ENCODE results near the gene AKAP6. TPM values are rescaled to one million over a fixed set of nuclear protein-coding genes. Genes with fewer than 3 reads are reported as not detected.

The AKAP6 gene
- polyA plus RNA-seq, 3 donors = 2.6 to 2.7 (median 2.6) TPM

DNA sequence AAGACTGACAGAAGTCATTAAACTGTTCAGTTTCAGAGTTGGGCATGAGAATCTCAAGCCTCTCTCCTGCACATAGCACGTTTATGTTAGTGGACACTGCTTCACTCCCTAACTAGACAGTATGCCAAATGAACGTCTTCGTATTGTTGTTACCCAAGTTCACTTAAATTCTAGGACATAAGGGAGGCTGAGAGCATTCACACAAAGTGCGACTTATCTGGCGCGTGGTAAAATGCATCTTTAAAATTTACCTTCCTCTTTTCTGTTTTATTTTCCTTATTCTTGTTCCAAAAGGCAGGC lies 166.3 kb downstream of the AKAP6 start:
- DNase-seq (ENCODE audit: extremely low read depth in 1 of 11, low read depth in 9 of 11, low spot score in 4 of 11) = no peak

DNA sequence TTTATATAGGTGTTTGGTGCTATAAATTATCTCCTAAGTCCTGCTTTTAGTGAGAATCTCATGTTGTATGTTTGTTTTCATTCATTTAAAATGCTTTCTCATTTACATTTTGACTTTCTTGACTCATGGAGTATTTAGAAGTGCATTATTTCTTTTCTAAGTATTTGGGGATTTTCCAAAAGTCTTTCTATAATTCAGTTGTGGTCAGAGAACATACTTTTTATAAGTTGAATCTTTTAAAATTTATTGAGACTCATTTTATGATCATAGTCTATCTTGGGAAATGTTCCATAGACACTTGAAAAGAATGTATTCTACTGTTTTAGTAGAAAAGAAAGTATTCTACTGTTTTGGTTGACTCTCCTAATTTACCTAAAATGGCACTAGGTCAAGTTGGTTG lies 168.2 kb downstream of the AKAP6 start:
- DNase-seq (ENCODE audit: extremely low read depth in 1 of 11, low read depth in 9 of 11, low spot score in 4 of 11) = no peak

DNA sequence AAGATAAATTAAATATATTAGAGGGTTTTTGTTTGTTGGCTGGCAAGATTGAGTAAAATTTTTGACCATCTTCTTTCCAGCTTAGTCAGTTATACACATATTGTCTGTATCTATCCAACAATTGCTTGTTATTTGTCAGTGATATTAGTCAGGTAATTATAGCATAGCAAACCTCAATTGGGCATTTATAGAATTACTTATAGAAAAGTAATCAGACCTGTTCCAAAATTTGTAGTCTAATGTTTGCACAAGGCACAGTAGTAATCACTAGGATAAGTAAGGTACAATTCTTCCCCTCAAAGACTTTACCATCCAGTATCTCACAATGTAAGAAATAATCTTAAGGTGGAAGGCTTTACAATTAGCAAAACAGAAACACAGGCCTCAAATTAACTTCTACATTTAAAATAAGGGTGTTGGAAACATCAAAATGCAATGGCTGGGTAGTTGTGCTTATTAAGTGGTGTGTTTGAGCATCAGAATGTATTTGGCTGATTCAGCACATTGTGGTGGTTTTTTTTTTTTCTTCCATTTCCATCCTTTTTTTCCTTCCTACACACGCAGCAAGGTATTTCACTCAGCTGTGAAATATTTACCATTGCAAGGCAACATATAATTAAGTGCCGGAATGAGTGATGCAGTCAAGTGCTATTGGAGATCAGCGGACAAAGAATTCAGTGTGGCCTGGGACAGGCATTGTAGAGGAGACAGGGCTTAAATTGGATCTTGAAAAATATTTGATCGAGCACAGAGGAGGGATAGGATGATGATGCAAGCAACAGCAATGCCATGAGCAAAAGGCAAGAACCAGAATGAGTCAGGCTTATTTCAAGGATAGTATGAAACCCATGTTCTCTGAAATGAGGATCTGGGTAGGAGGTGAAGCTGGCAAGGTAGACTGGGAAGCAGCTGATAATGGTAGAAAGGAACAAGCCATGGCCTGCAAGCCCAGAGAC lies 178.2 kb downstream of the AKAP6 start:
- no peak for DNase-seq (ENCODE audit: extremely low read depth in 1 of 11, low read depth in 9 of 11, low spot score in 4 of 11)

DNA sequence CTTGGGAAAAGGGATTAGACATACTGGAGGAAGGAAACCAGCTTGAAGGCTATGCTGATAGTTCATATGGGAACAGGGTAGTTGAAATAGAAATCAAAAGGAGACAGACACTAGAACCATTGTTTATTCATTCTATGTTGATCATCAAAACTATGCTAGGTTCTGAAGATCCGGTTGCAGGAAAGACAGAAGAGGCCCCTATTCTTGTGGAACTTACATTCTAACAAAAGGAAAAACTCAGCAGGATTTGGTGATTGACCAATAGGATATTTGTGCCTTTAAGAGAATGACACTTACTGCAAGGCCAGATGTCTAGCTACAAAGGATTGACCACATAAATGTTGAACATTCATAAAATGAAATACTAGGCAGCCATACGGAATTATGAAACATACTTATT lies 179.2 kb downstream of the AKAP6 start:
- DNase-seq (ENCODE audit: extremely low read depth in 1 of 11, low read depth in 9 of 11, low spot score in 4 of 11) = no peak

DNA sequence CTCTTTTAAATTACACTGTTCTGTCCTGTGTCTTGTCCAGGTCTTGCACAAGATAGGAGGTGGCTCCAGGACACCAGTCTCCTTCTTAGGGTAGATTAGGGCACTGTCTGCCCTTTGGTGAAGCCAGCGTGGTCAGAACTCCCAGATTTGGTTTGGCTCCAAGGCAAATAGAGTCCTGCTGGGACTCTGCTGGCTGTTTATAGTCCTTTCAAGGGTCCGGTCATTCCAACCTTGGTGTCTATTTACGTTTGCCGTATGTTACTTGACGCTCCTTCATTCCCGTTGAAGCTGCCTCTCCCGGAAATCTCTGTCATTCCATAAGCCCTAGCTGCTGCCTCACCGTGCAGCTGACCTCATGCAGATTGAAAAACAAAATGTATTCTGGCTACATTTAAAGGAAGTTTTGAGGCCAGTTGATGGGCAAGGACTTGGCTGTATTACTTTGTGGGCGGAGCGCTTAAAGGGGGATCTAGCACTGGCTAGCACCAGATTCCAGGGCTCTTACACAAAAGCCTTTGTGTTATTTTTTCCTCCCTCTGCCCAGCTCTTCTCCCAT lies 180.6 kb downstream of the AKAP6 start:
- DNase-seq (ENCODE audit: extremely low read depth in 1 of 11, low read depth in 9 of 11, low spot score in 4 of 11) = no peak

DNA sequence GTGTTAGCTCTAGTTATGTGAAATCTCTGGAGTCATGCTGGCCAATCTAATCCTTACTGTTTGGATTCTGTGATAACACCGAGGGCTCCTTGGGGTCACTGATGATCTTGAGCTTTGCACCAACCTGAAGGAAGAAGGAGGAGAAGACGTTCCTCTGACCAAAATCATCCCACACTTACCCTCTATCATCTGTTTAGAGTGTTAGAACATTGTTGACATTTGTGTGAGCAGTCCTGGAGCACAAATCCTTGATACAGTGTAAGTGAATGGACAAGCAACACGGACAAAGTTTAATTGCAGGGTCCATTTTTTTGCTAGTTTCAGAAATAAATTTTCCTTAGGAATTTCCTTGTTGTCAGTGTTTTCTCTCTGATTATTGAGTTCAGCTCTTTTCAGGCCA lies 181.7 kb downstream of the AKAP6 start:
- DNase-seq (ENCODE audit: extremely low read depth in 1 of 11, low read depth in 9 of 11, low spot score in 4 of 11) = no peak

DNA sequence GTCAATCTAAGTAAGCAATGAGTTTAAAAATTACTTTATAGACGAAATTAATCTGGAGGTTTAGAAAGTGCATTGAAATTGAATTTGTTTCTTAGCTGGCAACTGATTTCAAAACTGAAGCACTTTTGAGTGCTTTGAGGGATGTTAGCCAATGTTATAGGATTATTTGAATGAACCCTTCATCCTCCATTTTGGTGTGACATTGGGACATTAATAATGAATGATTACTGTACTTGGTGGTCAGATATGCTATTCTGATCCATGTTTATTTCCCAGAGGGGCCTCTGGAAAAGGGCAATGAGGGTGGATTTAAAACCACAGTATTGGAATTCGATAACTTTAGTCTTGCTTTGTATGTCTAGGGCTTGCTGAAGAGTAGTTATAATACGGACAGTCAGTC lies 183.2 kb downstream of the AKAP6 start:
- DNase-seq (ENCODE audit: extremely low read depth in 1 of 11, low read depth in 9 of 11, low spot score in 4 of 11) = no peak

DNA sequence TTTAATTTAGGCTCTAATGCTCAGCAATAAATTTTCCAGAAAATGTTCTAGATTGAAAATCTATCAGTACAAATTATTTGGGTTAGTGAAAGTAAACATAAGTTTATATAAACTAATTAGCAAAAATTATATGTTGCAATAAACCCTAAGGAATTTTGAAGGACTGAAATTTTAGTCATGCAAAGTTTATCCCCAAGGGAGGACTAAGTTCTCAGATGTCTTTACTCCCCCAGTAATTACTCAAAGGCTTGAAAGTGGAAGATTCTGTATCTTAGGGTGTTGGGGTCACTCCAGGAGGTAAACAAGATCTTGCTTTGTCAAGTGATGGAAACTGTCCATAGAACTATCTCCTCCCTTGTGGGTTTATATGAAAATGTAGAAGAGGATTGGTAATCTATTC lies 183.7 kb downstream of the AKAP6 start:
- DNase-seq (ENCODE audit: extremely low read depth in 1 of 11, low read depth in 9 of 11, low spot score in 4 of 11) = no peak

DNA sequence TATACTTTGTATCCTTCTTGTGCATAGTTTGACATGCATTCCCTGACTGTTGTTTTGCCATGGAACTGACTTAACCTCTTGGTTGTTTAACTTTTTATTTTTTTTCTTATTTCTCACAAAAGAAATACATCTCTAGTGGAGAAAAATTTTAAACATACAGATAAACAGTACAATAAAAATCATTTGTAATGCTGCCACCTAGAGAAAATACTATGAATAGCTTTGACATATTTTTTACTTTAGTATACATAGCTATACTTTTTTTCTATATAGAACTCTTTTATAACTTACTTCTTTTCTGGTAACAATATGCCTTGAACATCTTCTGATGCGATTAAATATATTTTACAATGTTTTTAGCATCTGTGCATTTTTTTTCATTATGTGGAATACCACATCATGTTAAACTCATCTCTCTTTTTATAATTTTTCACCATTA lies 184.5 kb downstream of the AKAP6 start:
- no peak for DNase-seq (ENCODE audit: extremely low read depth in 1 of 11, low read depth in 9 of 11, low spot score in 4 of 11)

DNA sequence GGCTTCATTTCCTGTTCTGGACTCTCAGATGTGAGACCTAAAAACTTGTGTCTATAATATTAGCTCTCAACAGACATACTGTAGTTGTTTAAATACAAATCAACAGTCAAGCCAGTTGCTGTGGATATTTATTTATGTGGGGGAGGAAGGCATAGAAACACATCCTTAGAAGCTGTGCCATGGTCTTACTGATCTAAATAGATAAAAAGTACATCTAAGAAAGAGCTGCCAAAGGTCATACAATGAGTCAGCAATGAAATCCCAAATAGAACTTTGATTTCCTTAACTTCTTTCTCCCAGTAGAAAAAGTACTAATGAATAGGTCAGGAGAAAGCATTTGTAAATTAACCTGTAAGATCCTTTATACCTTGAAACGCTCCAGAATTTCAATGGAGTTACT lies 185.1 kb downstream of the AKAP6 start:
- no peak for DNase-seq (ENCODE audit: extremely low read depth in 1 of 11, low read depth in 9 of 11, low spot score in 4 of 11)

DNA sequence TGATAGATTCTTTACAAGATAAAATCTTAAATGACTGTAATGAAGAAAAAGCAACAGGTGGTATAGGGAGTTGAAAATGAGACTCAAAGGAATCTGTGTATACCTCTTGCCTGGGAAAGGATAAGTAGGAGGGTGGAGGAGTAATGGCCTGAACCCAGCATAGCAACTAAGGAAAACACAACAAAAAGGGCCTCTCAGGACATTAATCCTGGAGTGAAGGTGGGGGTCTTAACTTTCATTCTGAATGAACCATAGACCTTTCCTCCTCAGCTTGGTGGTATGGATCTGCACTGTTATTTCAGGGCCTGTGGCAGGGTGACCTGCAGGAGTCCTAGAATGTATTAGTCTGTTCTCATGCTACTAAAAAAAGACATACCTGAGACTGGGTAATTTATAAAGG lies 185.6 kb downstream of the AKAP6 start:
- peak in 3 of 11 donors; percentile 25 to 42 (median 39) for DNase-seq (ENCODE audit: extremely low read depth in 1 of 11, low read depth in 9 of 11, low spot score in 4 of 11)

DNA sequence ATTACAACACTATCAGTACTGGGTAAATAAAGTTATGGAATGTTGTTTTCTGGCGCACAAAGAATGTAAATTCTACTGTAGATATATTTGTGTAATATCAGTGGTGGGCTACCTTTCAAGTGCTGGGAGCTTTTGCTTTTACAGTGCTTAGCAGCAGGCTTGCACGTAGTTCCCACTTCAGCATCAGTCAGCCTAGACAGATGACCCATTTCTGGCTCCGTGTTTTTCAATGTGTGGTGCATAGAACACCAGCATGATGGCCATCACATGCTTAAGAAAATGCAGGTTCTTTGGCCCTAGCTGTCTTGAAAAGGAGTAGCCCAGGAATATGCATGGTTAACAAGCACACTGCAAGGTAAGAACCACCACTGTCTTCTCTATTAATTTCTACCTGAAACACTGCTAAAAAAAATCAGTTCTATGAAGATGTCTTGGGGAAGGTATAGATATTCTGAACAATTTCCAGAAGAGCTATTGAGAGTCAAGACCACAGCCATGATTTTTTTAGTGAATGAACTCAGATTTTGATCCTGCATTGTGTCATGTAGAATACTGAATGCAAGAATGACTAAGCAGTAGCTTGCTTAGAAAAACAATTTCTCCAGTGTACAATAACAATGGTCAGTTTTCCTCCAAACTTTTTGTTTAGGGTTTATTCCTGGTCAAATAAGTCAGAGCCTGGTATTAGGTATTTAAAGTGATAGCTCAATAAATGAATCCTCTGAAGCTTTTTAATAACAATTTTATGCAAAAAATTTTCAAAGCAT lies 195.7 kb downstream of the AKAP6 start:
- no peak for DNase-seq (ENCODE audit: extremely low read depth in 1 of 11, low read depth in 9 of 11, low spot score in 4 of 11)

DNA sequence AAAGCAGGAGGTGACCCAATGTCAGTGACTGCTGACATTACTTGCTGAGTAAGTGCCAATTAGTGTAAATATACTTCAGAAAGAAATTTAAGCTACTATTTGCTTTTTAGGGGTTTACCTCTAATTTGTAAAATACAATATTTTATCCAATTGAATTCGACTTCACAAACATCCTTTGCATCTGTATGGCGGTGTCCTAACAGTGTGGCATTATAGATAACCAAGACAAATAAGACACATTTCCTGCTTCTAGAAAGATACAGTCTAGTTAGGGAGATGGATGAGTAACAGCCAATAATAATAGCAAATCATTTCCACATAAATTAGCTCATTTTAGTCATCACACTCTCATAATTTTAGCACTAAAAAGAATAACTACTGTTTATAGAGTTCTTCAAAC lies 196.5 kb downstream of the AKAP6 start:
- no peak for DNase-seq (ENCODE audit: extremely low read depth in 1 of 11, low read depth in 9 of 11, low spot score in 4 of 11)

DNA sequence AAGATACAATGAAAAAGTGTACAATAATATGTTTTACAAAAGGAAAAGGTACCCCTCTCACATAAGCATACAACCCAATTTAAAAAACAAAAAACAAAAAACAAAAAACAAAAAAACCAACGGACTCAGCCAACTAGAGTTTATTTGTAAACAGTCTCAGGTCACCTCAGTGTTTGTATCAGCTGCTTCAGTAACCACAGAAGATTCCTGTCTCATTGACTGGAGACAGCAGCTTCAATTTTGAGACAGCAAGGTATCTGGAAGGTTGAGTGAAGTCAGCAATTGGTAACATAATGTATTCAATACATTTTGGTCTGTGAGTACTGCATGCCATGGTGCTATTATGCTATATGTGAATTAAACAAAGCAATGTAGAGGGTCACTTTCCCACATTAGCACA lies 201.7 kb downstream of the AKAP6 start:
- no peak for DNase-seq (ENCODE audit: extremely low read depth in 1 of 11, low read depth in 9 of 11, low spot score in 4 of 11)

DNA sequence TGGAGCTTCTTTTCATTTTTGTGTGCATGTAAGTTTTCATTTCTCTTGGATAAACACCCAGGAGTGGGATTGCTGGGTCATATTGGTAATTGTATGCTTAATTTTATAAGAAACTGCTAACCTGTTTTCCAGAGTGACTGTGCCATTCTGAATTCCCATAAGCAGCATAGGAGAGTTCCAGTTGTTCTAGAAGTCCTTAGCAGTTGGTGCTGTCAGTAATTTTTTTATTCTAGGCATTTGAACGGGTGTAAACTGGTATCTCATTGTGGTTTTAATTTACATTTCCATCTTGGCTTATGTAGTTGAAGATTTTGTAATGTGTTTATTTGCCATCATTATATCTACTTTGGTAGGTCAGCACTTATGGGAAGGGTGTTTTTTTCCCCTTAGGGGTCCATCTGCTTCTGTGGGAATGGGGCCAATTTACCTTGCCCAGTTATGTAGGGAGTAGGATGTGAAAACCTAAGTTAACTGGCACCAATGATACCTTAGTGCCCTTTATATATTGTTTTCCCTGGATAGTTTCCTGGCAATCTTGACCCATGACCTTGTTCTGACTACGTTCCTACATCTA lies 202.9 kb downstream of the AKAP6 start:
- DNase-seq (ENCODE audit: extremely low read depth in 1 of 11, low read depth in 9 of 11, low spot score in 4 of 11) = no peak

DNA sequence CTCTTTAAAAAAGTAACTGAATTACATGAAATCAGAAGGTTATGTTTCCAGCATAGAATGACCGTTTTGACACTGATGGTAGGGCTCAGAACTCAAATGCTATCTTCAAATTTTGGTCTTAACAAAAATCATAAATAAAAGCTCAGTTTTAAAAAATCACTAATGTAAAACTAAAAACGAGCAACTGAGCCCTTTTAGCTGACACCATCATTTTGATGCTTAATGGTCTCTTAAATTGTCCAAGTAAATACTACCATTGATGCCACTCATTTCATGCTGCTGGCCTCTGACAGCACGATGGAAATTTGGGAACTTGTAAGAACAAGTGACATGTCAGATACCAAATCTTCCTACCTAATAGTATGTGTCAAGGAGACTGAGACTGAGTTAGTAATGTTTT lies 205.0 kb downstream of the AKAP6 start:
- DNase-seq (ENCODE audit: extremely low read depth in 1 of 11, low read depth in 9 of 11, low spot score in 4 of 11) = no peak

DNA sequence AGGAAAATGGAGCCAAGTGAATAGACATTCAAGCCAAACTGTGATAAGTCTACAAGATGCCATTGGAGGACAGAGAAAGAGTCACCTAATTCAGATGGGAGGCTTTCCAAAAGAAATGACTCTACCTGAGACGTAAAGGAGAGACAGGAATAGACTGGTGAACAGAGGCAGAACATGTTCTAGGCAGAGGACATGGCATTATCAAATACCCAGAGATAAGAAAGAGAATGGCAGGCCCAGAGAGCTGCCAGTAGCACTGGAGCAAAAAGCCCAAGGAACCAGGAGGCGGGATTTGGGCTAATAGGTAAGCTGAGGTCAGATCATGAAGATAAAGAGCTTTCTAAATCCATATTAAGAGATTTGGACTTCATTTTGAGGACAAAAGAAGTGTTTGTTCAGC lies 207.1 kb downstream of the AKAP6 start:
- DNase-seq (ENCODE audit: extremely low read depth in 1 of 11, low read depth in 9 of 11, low spot score in 4 of 11) = no peak

DNA sequence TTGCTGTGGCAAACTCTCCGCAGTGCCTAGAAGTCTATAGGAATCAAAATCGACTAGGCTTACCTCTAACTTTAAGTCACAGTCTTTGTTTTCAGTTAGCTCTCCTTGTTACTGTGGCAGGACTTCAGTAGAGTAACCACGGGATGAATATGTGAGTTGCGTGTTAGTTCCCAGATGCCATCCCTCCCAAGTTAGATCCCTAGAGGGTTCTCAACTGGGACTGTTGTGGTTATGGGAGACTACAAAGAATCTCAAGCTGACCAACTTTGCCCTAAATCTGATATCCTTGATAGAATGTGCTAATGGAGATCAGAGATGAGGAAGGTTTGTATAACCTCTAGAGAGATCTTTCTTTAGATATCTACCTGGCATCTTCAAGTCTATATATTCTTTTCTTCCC lies 208.1 kb downstream of the AKAP6 start:
- no peak for DNase-seq (ENCODE audit: extremely low read depth in 1 of 11, low read depth in 9 of 11, low spot score in 4 of 11)

DNA sequence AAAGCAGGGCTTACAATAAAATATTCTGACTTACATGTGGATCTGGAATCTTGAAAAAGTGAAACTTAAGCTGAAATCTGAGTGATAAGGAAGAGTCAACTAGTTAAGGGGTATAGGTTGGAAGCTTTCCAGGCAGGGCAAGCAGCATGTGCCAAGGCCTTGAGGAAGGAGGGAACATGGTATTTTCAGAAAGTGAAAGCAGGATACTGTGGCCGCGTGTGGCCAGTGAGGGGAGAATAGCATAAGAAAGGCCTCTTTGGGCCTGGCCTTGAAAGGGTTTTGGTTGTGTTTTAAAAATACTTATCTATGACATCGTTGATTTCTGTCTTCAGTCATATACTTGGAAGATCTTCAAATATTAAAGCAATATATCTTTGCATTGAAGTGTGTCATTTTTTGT lies 213.4 kb downstream of the AKAP6 start:
- no peak for DNase-seq (ENCODE audit: extremely low read depth in 1 of 11, low read depth in 9 of 11, low spot score in 4 of 11)

DNA sequence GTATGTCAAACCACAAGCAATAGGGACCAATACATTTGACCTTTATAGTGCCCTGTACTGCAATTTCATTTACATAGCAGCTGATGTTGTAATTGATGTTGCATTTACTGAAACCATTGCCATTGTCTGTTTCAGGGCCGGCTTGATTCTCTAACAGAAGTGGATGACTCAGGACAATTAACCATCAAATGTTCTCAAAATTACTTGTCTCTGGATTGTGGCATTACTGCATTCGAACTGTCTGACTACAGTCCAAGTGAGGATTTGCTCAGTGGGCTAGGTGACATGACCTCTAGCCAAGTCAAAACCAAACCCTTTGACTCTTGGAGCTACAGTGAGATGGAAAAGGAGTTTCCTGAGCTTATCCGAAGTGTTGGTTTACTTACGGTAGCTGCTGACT lies 216.0 kb downstream of the AKAP6 start:
- no peak for DNase-seq (ENCODE audit: extremely low read depth in 1 of 11, low read depth in 9 of 11, low spot score in 4 of 11)
